ENCODE data around the gene SPIRE2.
A peak's percentile ranks its signal among the peaks of the same experiment; 100 is the strongest.

DNA sequence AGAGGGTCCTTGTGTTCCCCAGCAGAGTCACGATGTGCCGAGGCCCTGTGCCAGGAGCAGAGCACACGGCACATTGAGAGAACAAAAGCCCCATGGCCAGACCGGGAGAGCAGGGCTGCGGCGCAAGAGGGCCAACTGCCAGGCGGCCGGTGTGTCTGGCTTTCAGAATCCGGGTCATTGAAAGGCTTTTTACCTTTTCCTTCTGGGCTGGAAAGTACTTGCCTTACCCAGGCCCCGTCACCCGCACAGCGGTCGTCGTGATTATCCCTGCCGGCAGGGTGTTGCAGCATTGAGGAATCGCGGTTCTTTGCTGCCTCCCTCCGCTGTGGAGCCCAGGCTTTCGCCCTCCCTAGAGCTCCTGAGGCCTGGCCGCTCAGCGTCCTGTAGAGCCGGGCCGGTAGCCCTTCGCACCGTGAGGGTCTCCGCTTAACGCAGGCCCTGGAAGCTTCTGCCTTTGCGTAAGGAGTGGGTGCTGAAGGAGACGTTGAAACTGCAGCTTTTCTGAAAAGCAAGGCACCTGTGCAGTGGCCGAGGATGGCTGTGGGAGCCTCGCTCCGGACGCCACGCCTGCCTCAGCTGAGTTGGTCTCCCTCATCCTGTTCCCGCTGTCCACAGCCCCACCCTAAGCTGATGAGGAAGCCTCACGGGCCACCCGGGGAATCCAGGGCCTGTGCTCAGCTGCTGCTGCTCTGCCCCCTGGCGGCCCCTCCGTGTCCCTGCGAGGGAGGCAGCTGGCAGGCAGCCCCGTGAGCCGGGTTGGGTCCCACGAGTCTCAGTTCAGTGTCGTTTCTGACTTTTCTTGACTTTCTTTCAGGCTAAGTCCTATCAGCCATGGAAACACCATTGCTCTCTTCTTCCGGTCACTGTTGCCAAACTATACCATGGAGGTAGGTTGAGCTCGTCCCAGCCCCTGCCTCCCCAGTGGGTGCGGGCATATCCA, 81.8 kb downstream of the SPIRE2 start:
- TF ChIP-seq, protein P1, sequence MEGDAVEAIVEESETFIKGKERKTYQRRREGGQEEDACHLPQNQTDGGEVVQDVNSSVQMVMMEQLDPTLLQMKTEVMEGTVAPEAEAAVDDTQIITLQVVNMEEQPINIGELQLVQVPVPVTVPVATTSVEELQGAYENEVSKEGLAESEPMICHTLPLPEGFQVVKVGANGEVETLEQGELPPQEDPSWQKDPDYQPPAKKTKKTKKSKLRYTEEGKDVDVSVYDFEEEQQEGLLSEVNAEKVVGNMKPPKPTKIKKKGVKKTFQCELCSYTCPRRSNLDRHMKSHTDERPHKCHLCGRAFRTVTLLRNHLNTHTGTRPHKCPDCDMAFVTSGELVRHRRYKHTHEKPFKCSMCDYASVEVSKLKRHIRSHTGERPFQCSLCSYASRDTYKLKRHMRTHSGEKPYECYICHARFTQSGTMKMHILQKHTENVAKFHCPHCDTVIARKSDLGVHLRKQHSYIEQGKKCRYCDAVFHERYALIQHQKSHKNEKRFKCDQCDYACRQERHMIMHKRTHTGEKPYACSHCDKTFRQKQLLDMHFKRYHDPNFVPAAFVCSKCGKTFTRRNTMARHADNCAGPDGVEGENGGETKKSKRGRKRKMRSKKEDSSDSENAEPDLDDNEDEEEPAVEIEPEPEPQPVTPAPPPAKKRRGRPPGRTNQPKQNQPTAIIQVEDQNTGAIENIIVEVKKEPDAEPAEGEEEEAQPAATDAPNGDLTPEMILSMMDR (IDR thresholded peaks at IDR 0.05; ENCODE audit: borderline replicate concordance, extremely low read depth, low read length, poor library complexity, severe bottlenecking) = peak; percentile 87
- no peak for TF ChIP-seq EZH2 (IDR thresholded peaks at IDR 0.05; ENCODE audit: borderline replicate concordance, low read depth, low read length, severe bottlenecking)
